HCT116 (cell line): ENCODE results near the gene MTREX. TPM values are rescaled to one million over a fixed set of nuclear protein-coding genes. Genes with fewer than 3 reads are reported as not detected.

Source experiments
- ATAC-seq: fragments of 200-7000 bp; cut with Tn5 transposase; 2 replicates; pipeline ENCODE4 v1.9.1; 2020; ENCODE audit warnings: mild to moderate bottlenecking, moderate library complexity
- BruUV-seq: library from RNA; stranded (reverse); fragments of 400-500 nt; replicated peaks from 2 replicates; lab custom pipeline; 2021; lab: Mats Ljungman, UMichigan
- CTCF ChIA-PET: fragments of 300-600 bp; sonication (Branson Sonifier 250); formaldehyde crosslinking; loops from one replicate; lab custom pipeline; 2021; ENCODE audit warnings: antibody characterized with exemption; lab: Charles Lee
- POLR2A ChIA-PET: fragments of 300-600, 350-600 bp; sonication (Branson Sonifier 250); formaldehyde crosslinking; loops from one replicate; lab custom pipeline; 2021; ENCODE audit warnings: antibody characterized with exemption; lab: Charles Lee
- RAD21 ChIA-PET, 2 experiments: fragments of 300-600 bp; sonication (Branson Sonifier 250); formaldehyde crosslinking; loops; one replicate each; lab custom pipeline; 2023; ENCODE audit warnings: low total read pairs in 2 of 2; ENCODE audit not compliant: uncharacterized antibody in 2 of 2, unreplicated experiment in 2 of 2, low non-redundant PET in 1 of 2; lab: Charles Lee
- DNase-seq: peaks from one replicate; pipeline ENCODE4 v3.0.0-alpha.2; 2010; ENCODE audit warnings: low read depth, low spot score
- H2AFZ ChIP-seq: fragments of 200-600 bp; shearing (Covaris generic), sonication (generic); 2 replicates; pipeline ENCODE4 v1.6.1; 2017; ENCODE audit warnings: low read depth, mixed run types, mixed read lengths, antibody characterized with exemption, low read length; ENCODE audit not compliant: poor library complexity, severe bottlenecking
- H3K27ac ChIP-seq: 2 replicates; pipeline ENCODE4 v1.5.1; 2012; ENCODE audit warnings: low read depth, low read length
- H3K27me3 ChIP-seq: fragments of 200-600 bp; sonication (generic); 2 replicates; pipeline ENCODE4 v1.6.1; 2016; ENCODE audit warnings: mixed run types, low read length, mixed read lengths; ENCODE audit not compliant: insufficient read depth
- H3K36me3 ChIP-seq, 2 experiments: fragments of 200-500 bp in 1 of 2; fragments of 200-600 bp in 1 of 2; sonication (Bioruptor generic) in 1 of 2; sonication (generic) in 1 of 2; 2 replicates each; pipeline versions ENCODE4 v1.5.1 to v1.6.1; 2014 to 2016; ENCODE audit warnings: low read length in 2 of 2, inconsistent platforms in 1 of 2, mixed read lengths in 1 of 2, mixed run types in 1 of 2; ENCODE audit not compliant: insufficient read depth in 2 of 2, control insufficient read depth in 1 of 2
- H3K4me1 ChIP-seq, 2 experiments: fragments of 200-600 bp in 1 of 2; sonication (generic) in 1 of 2; 2 replicates each; pipeline versions ENCODE4 v1.5.1 to v1.6.1; 2012 to 2017; ENCODE audit warnings: low read length in 2 of 2, inconsistent platforms in 1 of 2, mild to moderate bottlenecking in 1 of 2, mixed read lengths in 1 of 2, mixed run types in 1 of 2, moderate library complexity in 1 of 2; ENCODE audit not compliant: insufficient read depth in 2 of 2, control insufficient read depth in 1 of 2
- H3K4me2 ChIP-seq: fragments of 200-600 bp; sonication (generic); 2 replicates; pipeline ENCODE4 v1.6.1; 2017; ENCODE audit warnings: mixed run types, low read length, mixed read lengths
- H3K4me3 ChIP-seq, 2 experiments: fragments of 200-600 bp in 1 of 2; sonication (generic) in 1 of 2; replicated peaks in 1 of 2; 2 replicates each; pipeline ENCODE4 v1.5.1; 2011 to 2016; ENCODE audit warnings: low read length in 2 of 2, control low read depth in 1 of 2, low read depth in 1 of 2, mild to moderate bottlenecking in 1 of 2, mixed read lengths in 1 of 2, mixed run types in 1 of 2
- H3K79me2 ChIP-seq: fragments of 200-600 bp; sonication (generic); 2 replicates; pipeline ENCODE4 v1.6.1; 2017; ENCODE audit warnings: mild to moderate bottlenecking, mixed run types, low read length, moderate library complexity, mixed read lengths; ENCODE audit not compliant: insufficient read depth
- H3K9ac ChIP-seq: fragments of 200-600 bp; sonication (generic); 2 replicates; pipeline ENCODE4 v1.6.1; 2016; ENCODE audit warnings: low read length, mixed read lengths
- H3K9me2 ChIP-seq: fragments of 200-600 bp; sonication (generic), shearing (Covaris generic); 2 replicates; pipeline ENCODE4 v1.6.1; 2017; ENCODE audit warnings: mixed run types, mild to moderate bottlenecking, moderate library complexity; ENCODE audit not compliant: insufficient read depth
- H3K9me3 ChIP-seq, 2 experiments: fragments of 200-500 bp in 1 of 2; fragments of 200-600 bp in 1 of 2; sonication (Bioruptor generic) in 1 of 2; sonication (generic) in 1 of 2; 2 replicates each; pipeline ENCODE4 v1.6.1; 2014 to 2017; ENCODE audit warnings: low read length in 2 of 2, mixed read lengths in 2 of 2, inconsistent platforms in 1 of 2, low read depth in 1 of 2, mild to moderate bottlenecking in 1 of 2, mixed run types in 1 of 2, moderate library complexity in 1 of 2; ENCODE audit not compliant: control insufficient read depth in 1 of 2, insufficient read depth in 1 of 2
- H4K20me1 ChIP-seq: fragments of 200-600 bp; sonication (generic), shearing (Covaris generic); 2 replicates; pipeline ENCODE4 v1.6.1; 2017; ENCODE audit warnings: mixed run types, mild to moderate bottlenecking, moderate library complexity; ENCODE audit not compliant: insufficient read depth
- ATF3 ChIP-seq: IDR thresholded peaks from 2 replicates; pipeline ENCODE4 v1.6.1; 2012
- CBX3 ChIP-seq: IDR thresholded peaks from 2 replicates; pipeline ENCODE4 v1.6.1; 2012; ENCODE audit warnings: low read depth
- CEBPB ChIP-seq: IDR thresholded peaks from 2 replicates; pipeline ENCODE4 v1.6.1; 2012; ENCODE audit warnings: low read depth
- ELF1 ChIP-seq: IDR thresholded peaks from 2 replicates; pipeline ENCODE4 v1.6.1; 2012; ENCODE audit warnings: low read depth, borderline replicate concordance
- EZH2 ChIP-seq: fragments of 200-600 bp; sonication (generic); IDR thresholded peaks from 2 replicates; pipeline ENCODE4 v1.6.1; 2017; ENCODE audit warnings: antibody characterized with exemption, mixed run types
- EZH2phosphoT487 ChIP-seq: fragments of 200-600 bp; IDR thresholded peaks from 2 replicates; pipeline ENCODE4 v1.6.1; 2018; ENCODE audit warnings: antibody characterized with exemption, borderline replicate concordance
- JUND ChIP-seq: IDR thresholded peaks from 2 replicates; pipeline ENCODE4 v1.6.1; 2012
- POLR2A ChIP-seq: IDR thresholded peaks from 2 replicates; pipeline ENCODE4 v1.7.0; 2011; ENCODE audit warnings: borderline replicate concordance; ENCODE audit not compliant: insufficient read depth, insufficient read length; ENCODE audit errors: extremely low read depth
- POLR2AphosphoS5 ChIP-seq: IDR thresholded peaks from 2 replicates; pipeline ENCODE4 v1.6.1; 2011; ENCODE audit warnings: mild to moderate bottlenecking, low read depth, low read length, moderate library complexity
- RAD21 ChIP-seq: IDR thresholded peaks from 2 replicates; pipeline ENCODE4 v1.6.1; 2012; ENCODE audit warnings: low read depth, mild to moderate bottlenecking
- REST ChIP-seq: IDR thresholded peaks from 2 replicates; pipeline ENCODE4 v1.6.1; 2012; ENCODE audit warnings: low read depth
- SRF ChIP-seq: IDR thresholded peaks from 2 replicates; pipeline ENCODE4 v1.6.1; 2012; ENCODE audit warnings: low read depth
- TCF7L2 ChIP-seq: IDR thresholded peaks from 2 replicates; pipeline ENCODE4 v1.7.0; 2011; ENCODE audit warnings: borderline replicate concordance, inconsistent platforms; ENCODE audit not compliant: insufficient read depth, insufficient read length; ENCODE audit errors: extremely low read depth
- YY1 ChIP-seq: IDR thresholded peaks from 2 replicates; pipeline ENCODE4 v1.6.1; 2011; ENCODE audit warnings: low read length, low read depth, moderate library complexity, mild to moderate bottlenecking; ENCODE audit not compliant: insufficient replicate concordance; ENCODE audit errors: extremely low read depth
- ZBTB33 ChIP-seq: IDR thresholded peaks from 2 replicates; pipeline ENCODE4 v1.6.1; 2011; ENCODE audit warnings: mild to moderate bottlenecking, low read length, moderate library complexity; ENCODE audit not compliant: insufficient replicate concordance; ENCODE audit errors: extremely low read depth
- ZFX ChIP-seq: fragments of 450-650 bp; IDR thresholded peaks from 2 replicates; pipeline ENCODE4 v1.6.1; 2017
- ZNF274 ChIP-seq: fragments of 200-500 bp; sonication (Bioruptor generic); IDR thresholded peaks from 2 replicates; pipeline ENCODE4 v1.6.1; 2014; ENCODE audit warnings: mild to moderate bottlenecking, low read depth, low read length, inconsistent platforms
- intact Hi-C: fragments of 100-400 bp; cut with micrococcal nuclease; formaldehyde crosslinking; loops from 2 replicates; pipeline ENCODE4 v1.10.0; 2022
- total RNA-seq: library from RNA; stranded (reverse); gene quantifications from one replicate; pipeline ENCODE4 v1.2.1, GENCODE V29; 2021; ENCODE audit not compliant: unreplicated experiment
- TF ChIP-seq, protein P1 (sequence below): IDR thresholded peaks from 2 replicates; pipeline ENCODE4 v1.6.1; 2012

Gene MTREX
- total RNA-seq, 1 experiment from 2014 or later = 101 TPM

GRCh38 chr5:55325621-55326020, 17.8 kb downstream of the MTREX start:
- Histone ChIP-seq H3K9me3 (no peaks in the 10 kb centered on the region), H3K9me2 (no peaks in the 10 kb centered on the region), H3K4me2 (no peak overlapping the region), H3K27me3 (no peaks in the 10 kb centered on the region), H3K79me2 (peaks cover 86% of the 10 kb centered on the region), H3K4me3 (no peak overlapping the region), H3K4me1 (no peaks in the 10 kb centered on the region), H3K27ac (no peak overlapping the region), H2AFZ (no peak overlapping the region), H3K9ac (no peak overlapping the region), H4K20me1 (no peaks in the 10 kb centered on the region; the same call in 1 of the 2 replicates), H3K36me3 (peaks cover 16 to 29% of the 10 kb centered on the region in 2 experiments; a peak in 3 of 4 replicates)
- ChIA-PET CTCF (interaction anchor here (1.8 kb wide), 1 partner anchor 17 kb away, joined by 4 read pairs; no protein-coding TSS in a partner anchor), POLR2A (interaction anchor here (1.6 kb wide), 1 partner anchor 18 kb away, joined by 4 read pairs; the partner anchor contains the start of genes DHX29 and MTREX), RAD21 (no interaction called here)
- BruUV-seq = no TSS peak
- ATAC-seq (no peak), DNase-seq (no peak)
- TF ChIP-seq CBX3 = no peak
- no peak for TF ChIP-seq ZNF274
- TF ChIP-seq EZH2phosphoT487 = no peak
- TF ChIP-seq RAD21 = no peak
- no peak for TF ChIP-seq JUND
- no peak for TF ChIP-seq CEBPB
- no peak for TF ChIP-seq REST
- TF ChIP-seq YY1 = no peak
- TF ChIP-seq SRF = no peak
- no peak for TF ChIP-seq ATF3
- TF ChIP-seq, protein P1, sequence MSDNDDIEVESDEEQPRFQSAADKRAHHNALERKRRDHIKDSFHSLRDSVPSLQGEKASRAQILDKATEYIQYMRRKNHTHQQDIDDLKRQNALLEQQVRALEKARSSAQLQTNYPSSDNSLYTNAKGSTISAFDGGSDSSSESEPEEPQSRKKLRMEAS = no peak
- TF ChIP-seq EZH2 = no peak
- TF ChIP-seq ZBTB33 = no peak
- TF ChIP-seq POLR2A = no peak
- TF ChIP-seq TCF7L2 = no peak
- no peak for TF ChIP-seq ELF1
- no peak for TF ChIP-seq POLR2AphosphoS5
- TF ChIP-seq ZFX = no peak
- intact Hi-C loops = loop anchor here (1.0 to 10.0 kb wide), 2 partner anchors 366 to 599 kb away; no protein-coding TSS in a partner anchor
